ENCODE measurements around the gene IL22RA1.

- no peak for TF ChIP-seq FOSL1 (IDR thresholded peaks at IDR 0.05; ENCODE audit: insufficient read depth, low read depth, low read length)
- no peak for TF ChIP-seq POLR2A (IDR thresholded peaks at IDR 0.05; ENCODE audit: control extremely low read depth in 1 of 2, low read depth in 2 of 2, low read length in 2 of 2)
- no peak for TF ChIP-seq BRCA1 (IDR thresholded peaks at IDR 0.05; ENCODE audit: low read depth, low read length)
- TF ChIP-seq CTCF (IDR thresholded peaks at IDR 0.05; ENCODE audit: control extremely low read depth in 1 of 3, insufficient read depth in 1 of 3, low read depth in 1 of 3, low read length in 3 of 3): no peak
- TF ChIP-seq POLR2AphosphoS5 (IDR thresholded peaks at IDR 0.05; ENCODE audit: low read depth, low read length): no peak
Measured at GRCh38 chr1:24186031-24186710, 43.2 kb upstream of the IL22RA1 start.
